HG03103 (cell line): ENCODE results near the gene SLMAP.
"Not testable (repeated sequence)": the region's sequence is repeated elsewhere in the genome, so short reads cannot be mapped to it uniquely, and the experiment has no call there.

Experiments
- ATAC-seq: cut with Tn5 transposase; IDR thresholded peaks from one replicate; pipeline ENCODE4 v1.9.1; 2021; ENCODE audit warnings: low read depth; ENCODE audit not compliant: unreplicated experiment

SLMAP gene

DNA sequence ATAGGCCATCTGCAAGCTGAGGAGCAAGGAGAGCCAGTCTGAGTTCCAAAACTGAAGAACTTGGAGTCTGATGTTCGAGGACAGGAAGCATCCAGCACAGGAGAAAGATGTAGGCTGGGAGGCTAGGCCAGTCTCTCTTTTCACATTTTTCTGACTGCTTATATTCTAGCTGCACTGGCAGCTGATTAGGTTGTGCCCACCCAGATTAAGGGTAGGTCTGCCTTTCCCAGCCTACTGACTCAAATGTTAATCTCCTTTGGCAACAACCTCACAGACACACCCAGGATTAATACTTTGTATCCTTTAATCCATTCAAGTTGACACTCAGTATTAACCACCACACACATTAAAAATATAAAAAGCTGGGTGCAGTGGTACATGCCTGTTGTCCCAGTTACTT is 113.0 kb downstream of the SLMAP start:
- not testable (repeated sequence) for ATAC-seq

GRCh38 chr3:57872606-57873005 is 116.5 kb downstream of the SLMAP start:
- ATAC-seq: no peak

GRCh38 chr3:57876632-57877031 is 120.5 kb downstream of the SLMAP start:
- no peak for ATAC-seq

- no peak for ATAC-seq
These were observed 121.0 kb downstream of the SLMAP start for GRCh38 chr3:57877116-57877515.

GRCh38 chr3:57884436-57884835 is 128.3 kb downstream of the SLMAP start:
- not testable (repeated sequence) for ATAC-seq

- no peak for ATAC-seq
These were observed 133.7 kb downstream of the SLMAP start for GRCh38 chr3:57889807-57890206.

DNA sequence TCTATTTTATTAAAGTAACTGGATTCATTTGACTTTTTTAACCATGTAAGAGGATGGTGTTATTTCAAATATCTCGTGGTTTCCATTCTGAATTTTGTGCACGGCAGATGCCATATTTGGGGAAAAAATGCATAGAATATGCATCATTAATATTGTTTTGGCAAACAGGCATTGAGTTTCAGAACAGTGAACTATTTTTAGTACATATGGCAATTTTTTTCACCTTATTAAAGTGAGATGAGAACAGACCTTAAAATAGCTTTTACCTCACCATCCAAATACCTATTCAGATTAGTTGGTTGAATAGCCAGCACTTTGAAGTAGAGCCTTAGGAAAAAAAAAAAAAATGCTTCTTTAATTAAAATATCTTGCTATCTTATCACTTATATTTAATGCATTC is 134.8 kb downstream of the SLMAP start:
- no peak for ATAC-seq

DNA sequence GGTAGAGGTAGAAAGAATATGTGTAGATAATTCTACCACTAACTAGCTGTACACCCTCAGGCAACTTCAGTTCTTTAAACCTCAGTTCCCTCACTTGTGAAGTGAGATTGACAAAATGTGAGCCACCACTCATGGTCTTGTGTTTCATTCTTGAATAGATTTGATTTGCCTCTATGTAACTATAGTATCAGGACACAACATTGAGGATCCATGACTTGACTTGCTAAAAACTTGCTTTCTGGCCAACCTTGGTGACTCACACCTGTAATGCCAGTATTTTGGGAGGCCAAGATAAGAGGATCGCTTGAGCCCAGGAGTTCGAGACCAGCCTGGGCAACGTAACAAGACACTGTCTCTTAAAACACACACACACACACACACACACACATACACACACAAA is 136.3 kb downstream of the SLMAP start:
- no peak for ATAC-seq

GRCh38 chr3:57893156-57893555 is 137.0 kb downstream of the SLMAP start:
- ATAC-seq: no peak

DNA sequence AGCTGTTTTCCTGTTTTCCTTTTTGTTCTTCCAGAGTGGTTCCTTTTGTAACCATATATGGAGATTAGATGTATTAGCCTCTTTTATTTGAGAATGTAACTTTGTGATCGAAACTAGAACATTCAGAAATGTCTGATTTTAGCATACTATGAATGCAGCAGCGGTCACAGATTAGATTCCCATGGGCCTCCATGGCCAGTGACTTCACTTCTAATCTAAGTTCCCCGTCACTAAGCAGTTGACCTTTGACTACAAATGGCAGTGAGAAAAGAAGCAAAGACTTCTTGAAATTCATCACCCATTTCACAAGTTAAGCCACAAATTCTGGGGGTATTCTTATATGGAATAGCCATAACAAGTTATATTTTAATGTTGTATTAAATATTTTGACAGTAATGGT is 137.6 kb downstream of the SLMAP start:
- no peak for ATAC-seq

DNA sequence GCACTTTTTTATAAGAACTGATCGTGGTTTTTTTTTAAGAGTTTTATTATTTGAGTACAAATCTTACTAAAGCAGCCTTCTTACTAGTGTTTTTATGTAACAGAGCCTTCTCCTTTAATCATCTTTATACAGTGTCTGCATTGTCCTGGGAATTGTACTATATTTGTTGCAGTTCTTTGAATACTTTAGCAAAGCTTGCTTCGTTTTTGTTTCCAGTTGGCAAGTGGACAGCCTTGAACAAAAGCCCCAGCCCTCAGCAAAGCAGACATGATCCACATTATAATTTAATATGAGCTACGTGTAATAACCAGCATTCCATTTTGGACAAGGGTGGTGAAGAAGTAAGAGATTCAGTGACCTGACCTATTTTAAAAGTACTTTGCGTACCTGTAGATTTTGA is 139.9 kb downstream of the SLMAP start:
- no peak for ATAC-seq

DNA sequence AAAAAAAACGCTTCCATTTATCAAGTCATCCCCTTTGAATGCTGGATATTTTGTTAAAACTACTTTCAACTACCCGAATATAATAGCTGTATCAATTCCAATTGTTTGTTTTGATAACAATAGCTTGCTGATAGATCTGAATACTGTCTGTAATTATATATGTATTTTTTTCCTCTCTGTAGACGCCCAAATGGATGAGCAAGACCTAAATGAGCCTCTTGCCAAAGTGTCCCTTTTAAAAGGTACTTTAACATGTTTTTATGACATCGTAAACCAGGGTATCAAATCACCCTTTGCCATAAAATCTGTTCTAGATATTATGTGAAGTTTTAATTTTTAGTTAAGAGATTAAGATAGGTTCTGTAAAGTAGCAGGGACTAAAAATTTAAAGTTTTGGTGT is 140.6 kb downstream of the SLMAP start:
- ATAC-seq: no peak

GRCh38 chr3:57900786-57901185 is 144.7 kb downstream of the SLMAP start:
- no peak for ATAC-seq

DNA sequence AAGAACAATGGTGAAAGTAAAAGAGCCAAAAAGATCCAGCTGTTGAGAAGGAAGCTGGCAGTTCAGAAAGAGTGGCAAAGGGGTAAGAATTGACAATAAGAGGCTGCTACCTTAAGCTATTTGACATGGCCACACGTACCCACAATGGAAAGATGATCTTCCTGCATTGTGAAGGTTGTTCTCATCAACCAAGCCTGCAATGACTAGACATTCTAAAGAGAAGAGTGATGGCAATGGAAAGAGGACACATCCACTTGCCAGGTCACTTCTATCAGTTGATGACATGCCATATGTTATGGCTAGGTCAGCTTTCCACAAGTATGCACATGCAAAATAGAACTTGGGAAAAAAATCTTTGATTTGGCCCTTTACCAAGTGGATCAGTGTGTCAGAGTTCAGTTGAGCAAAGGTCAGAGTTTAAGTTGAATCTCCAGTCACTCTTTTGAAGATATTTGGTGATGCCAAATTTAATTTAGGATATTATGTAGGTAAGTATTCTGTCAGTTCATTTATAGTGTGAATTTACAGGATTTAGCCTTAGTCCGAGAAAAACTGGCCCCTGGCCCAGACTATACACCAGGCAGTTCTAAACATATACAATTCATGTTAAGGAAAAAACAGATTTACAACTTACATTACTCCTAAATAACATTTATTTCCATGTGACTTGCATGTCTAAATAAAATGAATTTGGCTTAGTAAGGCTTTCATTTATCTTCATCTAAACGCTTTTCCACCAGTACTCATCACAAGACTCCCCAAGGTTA is 147.2 kb downstream of the SLMAP start:
- ATAC-seq: no peak

GRCh38 chr3:57910990-57911389 is 154.9 kb downstream of the SLMAP start:
- ATAC-seq: no peak

DNA sequence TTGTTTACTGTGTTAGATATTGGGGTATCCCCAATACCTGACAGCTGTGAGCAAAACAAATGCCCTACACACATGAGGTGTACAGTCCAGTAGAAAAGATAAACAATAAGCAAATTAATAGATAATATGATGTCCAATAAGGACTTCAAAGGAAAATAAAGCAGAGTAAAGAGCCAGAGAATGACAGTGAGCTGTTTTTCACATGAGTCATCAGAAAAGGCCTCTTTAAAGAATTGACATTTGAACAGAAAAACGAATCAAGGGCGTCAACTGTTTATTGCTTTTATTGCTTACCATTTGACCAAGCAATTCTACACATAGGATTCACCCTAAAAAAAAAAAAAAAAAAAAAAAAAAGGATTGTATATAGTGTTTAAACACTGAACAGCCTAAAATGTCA is 155.5 kb downstream of the SLMAP start:
- ATAC-seq: no peak

DNA sequence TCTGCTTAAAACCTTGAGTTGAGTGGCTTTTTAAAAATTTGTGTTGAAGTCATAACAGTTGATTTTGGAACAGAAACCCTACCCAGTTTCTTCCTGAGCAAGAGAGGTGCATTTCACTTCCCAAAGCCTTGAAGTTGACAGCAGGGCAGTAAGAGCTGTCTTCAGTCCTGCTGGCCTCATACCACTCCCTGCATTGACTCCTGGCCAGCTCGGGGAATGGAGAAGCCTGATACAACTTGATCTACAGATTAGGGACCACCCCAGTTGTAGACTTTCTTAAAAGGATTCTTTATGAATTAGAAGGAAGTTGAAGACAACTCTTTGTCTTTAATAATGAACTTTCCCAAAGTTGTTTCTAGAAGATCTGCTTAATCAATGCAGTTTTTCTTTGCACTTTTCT is 161.5 kb downstream of the SLMAP start:
- ATAC-seq: no peak

DNA sequence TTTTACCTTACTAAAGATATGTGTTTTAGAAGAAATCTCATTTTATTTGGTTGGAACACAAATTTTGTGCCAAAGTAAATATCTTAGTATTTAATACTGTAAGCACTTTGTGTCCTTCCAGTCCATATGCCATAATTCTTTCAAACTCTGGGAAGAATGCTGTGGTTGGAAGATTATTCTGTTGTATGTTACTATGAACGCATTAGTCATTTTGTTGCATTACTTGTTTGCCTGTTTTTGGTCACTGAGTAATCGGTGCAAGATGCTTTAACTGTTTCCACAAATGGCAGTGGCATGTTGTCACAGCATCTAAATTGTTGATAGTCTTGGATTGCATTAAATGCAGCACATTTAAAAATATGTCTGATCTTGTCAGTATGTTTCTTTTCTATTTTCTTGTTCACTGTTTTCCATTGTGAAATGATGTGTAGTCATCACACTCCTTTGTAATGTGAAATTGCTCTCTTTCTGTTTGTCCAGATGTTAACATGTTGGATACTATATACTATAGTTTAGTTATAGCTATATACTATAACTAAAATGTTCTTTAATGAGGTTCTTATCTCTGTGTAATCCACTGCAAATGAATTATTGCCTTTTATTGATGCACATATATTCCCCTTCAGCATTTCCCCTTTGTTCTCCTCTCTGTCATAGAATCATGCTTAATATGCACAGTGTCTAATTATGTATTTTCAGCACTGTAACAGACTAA is 162.2 kb downstream of the SLMAP start:
- ATAC-seq: no peak

GRCh38 chr3:57919987-57920386 is 163.9 kb downstream of the SLMAP start:
- ATAC-seq: no peak

DNA sequence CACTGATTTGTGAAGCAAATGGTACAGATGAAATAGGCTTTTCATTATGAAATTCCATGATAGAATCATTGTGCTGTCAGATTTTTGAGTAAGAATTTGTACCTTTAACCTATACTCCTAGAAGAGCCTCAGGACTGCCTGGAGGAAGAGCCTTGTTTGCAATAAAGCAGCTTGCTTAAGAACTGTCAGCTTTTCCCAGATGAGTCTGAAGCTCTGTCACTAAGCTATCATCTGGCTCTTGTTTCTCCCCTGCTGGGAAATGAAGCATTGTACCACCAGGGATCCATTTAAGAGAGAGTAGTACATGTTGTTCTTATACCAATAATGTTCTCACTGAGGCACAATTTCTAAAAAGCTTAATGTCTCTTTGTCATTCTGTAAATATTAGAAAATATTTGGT is 167.0 kb downstream of the SLMAP start:
- ATAC-seq: no peak

GRCh38 chr3:57923752-57924151 is 167.6 kb downstream of the SLMAP start:
- no peak for ATAC-seq

- no peak for ATAC-seq
These were observed 171.1 kb downstream of the SLMAP start for GRCh38 chr3:57927166-57927565.
